ENCODE measurements around the gene FRMPD4.

FRMPD4 gene

DNA sequence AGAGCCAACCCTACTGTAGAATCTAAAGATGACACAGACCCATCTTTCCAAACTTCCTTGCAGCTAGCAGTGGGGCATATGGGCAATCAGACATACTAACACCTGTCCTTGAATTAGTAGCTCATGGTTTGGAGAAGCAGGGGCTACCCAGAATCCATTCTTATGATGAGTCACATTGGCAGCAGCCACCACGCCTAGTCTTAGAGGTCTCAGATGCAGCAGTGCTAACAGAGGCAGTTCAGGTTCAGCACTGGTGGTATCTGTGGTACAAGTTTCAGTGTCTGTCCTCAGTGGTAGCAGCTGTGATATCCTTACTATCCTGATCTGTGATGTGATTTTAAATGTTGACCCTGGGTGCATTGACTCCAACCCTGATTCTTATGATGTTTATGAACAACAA is 68.1 kb downstream of the FRMPD4 start:
- Histone ChIP-seq H3K27ac (no peak overlapping the region), H3K4me3 (no peak overlapping the region)

DNA sequence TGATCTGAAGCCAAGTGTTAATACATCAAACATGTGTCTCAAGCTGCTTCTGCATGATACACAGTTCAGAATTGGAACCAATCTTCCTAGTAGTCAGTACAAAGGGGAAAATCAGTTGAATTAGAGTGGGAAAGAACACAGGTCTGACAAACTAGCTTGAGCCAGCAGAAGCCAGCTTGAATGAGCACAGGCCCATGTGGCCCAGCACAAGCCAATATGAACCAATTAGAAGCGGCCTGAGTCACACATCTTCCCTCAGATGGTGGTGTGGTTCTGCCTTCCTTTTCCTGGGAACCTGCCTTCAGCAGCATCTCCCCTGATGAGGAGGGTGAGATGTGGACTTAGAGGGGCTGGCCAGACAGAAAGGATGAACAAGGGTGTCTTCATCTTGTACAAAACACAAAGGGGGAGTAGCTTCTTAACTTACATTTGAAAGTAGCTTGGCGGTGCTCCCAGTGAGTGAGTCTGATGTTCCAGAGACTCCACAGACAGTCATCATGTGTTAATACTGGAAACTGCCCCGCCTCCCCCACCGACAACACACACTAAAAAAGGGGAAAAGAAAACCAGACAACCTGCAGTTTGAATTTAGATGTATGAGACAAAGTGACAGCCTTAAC is 72.0 kb downstream of the FRMPD4 start:
- H3K4me3 ChIP-seq = no peak overlapping the region
- H3K27ac ChIP-seq = no peak overlapping the region

DNA sequence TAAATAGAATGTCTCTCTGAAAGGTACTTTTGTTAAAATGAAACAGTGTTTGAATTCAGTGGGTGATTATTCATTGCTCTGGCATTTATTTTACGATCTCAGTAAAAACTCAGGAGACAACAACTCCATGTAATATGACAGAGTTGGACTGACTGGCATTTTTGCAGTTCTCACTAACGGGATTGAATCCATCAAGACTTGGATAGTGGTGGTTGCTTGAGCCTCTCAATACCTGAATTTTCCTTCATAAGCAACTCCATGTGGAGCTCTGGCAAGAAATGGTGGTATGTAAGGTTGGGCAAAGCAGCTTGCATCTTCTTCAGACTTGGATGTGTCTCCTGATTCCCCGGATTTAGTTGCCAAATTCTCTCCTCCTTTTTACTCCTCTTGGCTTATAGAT is 72.7 kb downstream of the FRMPD4 start:
- no peak overlapping the region for H3K4me3 ChIP-seq
- no peak overlapping the region for H3K27ac ChIP-seq

- Histone ChIP-seq H3K4me3 (no peak overlapping the region), H3K27ac (no peak overlapping the region)
Measured at GRCh38 chrX:12223650-12224049, 85.4 kb downstream of the FRMPD4 start.

DNA sequence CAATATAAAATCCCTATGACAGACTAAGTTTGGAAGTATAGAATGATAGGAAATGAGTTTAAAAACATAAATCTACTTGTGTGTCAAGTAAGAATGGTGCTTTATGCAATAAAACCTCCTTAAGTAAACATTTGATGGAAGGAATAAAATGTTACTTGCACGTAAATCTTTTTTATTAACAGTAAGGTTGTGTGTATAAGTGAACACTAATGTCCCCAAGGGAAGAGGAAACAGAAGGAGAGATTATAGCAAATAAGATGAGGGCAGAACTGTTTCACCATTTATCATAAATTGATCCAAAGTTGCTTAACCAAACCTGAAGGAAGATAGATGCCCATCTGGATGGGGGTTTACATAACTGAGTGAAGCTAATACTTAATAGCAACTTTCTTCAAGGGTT is 86.8 kb downstream of the FRMPD4 start:
- no peak overlapping the region for H3K4me3 ChIP-seq
- H3K27ac ChIP-seq = no peak overlapping the region

GRCh38 chrX:12227412-12228041 is 89.3 kb downstream of the FRMPD4 start:
- Histone ChIP-seq H3K4me3 (no peak overlapping the region), H3K27ac (no peak overlapping the region)

- H3K4me3 ChIP-seq = no peak overlapping the region
- no peak overlapping the region for H3K27ac ChIP-seq
Measured at GRCh38 chrX:12228862-12229261, 90.6 kb downstream of the FRMPD4 start.

DNA sequence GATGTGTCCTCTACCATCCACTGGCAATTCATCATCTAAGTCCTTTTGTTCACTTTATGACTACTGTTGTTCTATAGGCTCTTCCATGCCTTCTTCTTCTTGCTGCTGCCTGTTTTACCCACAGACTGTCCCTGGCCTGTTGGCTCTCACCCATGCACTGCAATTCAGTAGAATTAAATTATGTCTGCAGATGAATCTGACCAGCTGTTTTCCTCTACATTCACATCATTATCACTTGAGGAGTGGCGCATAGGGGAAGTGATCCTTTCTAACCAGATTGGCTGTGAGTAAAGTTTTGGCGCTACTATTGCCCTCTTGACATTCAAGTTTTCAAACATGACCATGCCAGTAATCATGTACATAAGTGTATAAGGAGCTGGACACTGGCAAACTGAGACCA is 91.7 kb downstream of the FRMPD4 start:
- H3K27ac ChIP-seq = no peak overlapping the region

DNA sequence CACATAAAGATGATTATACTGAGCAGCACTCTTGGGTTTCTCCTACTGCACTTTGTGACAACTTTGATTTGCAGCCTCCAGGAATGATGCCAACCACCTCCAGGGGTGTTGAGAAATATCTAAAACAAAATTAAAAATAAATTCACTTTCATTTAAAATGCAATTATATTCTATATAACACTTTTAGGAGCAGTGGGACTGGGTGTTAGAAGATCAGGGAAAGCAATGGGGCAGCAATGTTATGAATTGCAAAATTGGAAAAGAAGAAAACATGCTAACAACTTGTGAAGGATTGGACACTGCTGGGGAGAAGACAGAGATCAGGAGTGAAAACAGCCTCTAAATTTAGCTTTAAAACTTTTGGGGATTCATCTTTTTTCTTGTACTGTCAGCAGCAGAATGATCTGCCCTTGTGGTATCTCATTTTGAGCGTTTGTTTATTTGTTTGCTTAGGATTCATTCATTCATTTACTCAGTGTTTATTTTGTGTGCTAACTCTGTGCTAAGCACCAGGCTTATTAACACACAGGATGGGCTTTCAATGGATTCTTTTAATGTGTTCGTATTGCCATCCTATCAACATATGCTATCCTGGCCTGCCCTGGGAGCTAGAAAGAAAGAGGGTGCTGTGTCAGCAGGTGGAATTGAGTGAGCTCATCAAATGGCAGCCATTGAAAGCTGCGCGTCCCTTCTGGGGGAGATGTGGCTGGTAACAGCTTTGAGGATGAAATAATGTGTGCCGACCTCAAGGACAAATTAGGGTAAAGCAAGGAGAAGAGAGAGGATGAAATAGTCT is 96.5 kb downstream of the FRMPD4 start:
- H3K27ac ChIP-seq = no peak overlapping the region
- no peak overlapping the region for H3K4me3 ChIP-seq

More for the DNA sequence above, 91.7 kb downstream of the FRMPD4 start:
- H3K4me3 ChIP-seq = no peak overlapping the region

DNA sequence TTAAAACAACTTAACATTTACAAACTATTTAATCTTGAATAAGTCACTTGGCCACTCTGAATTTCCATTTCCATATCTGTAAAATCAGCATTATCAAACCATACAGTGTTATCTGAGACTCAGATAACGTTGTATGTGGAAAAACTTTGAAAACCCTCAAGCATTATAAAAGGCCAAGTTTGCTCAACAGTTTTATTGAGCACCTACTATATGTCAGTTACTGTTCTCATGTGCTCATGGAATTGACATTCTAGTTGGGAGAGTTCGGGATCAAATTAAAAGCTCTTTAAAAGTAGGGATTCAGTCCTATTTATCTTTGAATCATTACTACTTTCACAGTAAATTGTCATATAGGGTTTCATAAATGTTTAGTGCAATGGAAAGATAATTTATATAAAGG is 97.9 kb downstream of the FRMPD4 start:
- H3K27ac ChIP-seq = no peak overlapping the region
- no peak overlapping the region for H3K4me3 ChIP-seq

DNA sequence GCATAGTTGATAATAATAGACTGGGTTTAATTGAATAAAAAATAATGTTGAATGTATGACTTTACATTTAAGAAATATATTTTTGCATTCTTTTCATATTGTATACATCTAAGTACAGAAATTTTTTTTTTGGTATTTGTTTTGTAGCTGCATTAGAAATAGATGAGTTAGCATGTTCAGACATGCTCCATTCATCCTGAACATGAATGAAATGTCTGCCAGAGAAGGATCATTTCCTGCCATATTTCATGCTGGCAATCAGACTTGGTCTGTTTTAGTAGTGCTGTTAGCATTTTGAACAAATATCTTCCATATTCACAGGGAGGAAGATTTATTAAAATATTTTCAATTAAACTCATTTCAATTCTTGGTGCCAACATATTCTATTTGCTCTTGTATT is 98.9 kb downstream of the FRMPD4 start:
- no peak overlapping the region for H3K27ac ChIP-seq
- no peak overlapping the region for H3K4me3 ChIP-seq

DNA sequence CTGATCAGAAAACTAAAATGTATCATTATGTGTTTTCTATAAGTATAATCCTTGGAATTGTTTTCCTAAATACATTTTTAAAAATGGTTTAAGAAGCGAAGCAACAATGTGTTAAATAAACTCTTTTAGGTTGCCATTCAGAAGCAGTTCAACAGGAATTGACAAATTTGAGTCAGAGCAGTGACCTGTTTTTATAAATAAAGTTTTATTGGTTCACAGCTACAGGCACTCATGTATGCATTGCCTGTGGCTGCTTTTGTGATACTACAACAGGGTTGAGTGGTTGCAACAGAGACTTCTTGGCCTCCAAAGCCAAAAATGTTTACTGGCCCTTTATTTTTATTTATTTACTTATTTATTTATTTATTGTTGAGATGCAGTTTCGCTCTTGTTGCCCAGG is 99.5 kb downstream of the FRMPD4 start:
- no peak overlapping the region for H3K27ac ChIP-seq
- H3K4me3 ChIP-seq = no peak overlapping the region

- Histone ChIP-seq H3K27ac (no peak overlapping the region), H3K4me3 (no peak overlapping the region)
Measured at GRCh38 chrX:12239356-12240082, 101.2 kb downstream of the FRMPD4 start.

DNA sequence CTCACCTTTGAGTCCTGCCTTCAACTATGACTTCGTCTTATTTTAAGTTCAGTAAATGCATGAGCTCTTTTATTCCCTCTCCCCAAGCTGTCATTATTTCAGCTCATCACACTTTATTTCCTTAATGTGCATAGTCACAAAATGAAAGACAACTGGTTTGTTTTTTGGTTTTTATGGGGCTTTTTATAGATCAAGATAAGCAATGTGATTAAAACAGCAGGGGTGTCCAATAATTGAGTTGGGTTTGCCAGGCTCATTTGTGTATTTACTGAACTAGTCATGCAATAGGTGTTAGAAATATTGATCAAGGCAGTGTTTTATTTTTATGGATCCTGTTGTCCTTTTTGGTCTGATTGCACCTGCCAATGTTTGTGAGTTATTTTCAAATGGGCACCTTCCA is 102.2 kb downstream of the FRMPD4 start:
- Histone ChIP-seq H3K4me3 (no peak overlapping the region), H3K27ac (no peak overlapping the region)

GRCh38 chrX:12241026-12241425 is 102.8 kb downstream of the FRMPD4 start:
- no peak overlapping the region for H3K4me3 ChIP-seq
- no peak overlapping the region for H3K27ac ChIP-seq

DNA sequence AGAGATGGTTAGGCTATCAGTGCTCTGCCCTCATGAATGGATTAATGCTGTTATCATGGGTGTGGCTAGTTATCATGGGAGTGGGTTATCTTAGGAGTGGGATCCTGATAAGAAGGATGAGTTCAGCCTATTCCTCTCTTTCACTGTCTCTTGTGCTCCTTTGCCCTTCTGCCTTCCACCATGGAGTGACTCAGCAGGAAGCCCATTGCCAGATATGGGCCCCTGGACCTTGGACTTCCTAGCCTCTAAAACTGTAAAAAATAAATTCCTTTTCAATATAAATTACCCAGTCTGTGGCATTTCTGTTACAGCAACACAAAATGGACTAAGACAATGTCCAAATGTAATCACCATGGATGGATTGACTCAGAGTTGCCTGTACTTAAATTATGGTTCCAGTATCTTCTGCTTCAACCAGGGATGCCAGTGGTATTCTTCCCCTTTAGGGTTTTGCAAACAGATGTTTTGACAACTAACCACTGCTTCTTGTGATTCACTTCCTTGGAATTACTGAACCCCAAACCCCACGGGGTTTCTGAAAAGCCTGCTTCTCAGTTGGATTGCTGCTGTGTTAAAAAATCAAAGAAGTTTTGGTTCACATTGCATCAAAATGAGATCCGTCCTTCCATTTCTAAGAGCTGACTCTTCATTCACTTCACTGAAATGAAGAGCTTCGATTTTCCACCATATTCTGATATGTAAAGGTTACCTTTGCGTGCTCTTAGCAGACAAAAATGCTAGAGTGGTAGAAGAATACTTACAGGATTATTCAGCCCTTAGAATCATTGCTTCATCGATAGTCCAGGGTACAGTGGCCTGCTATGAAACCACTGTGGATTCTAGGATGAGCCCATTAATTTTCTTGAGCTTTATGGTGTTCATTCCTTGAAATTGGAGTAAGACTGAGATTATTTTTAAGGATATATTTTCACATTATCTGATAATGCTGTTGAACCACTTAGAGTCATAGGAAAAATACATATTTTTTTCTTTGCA is 107.7 kb downstream of the FRMPD4 start:
- no peak overlapping the region for H3K4me3 ChIP-seq

DNA sequence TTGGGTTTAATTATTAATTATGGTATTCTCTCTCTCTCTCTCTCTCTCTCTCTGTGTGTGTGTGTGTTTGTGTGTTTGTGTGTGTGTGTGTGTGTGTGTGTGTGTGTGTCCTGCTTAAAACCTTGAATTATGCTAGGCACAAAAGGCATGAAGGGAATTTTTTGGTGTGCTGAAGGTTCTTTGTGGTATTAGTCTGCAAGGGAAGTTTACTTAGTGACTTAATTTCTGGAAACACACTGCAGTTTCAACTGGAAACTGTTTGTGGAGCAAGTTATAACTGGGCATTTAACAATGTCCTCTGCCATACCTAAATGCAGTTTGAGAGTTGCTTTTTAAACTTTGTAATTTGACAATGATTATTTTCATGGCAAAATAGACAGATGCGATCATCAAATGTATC is 111.7 kb downstream of the FRMPD4 start:
- H3K4me3 ChIP-seq = no peak overlapping the region
- H3K27ac ChIP-seq = no peak overlapping the region

More for the DNA sequence above, 107.7 kb downstream of the FRMPD4 start:
- H3K27ac ChIP-seq = no peak overlapping the region

- H3K27ac ChIP-seq = no peak overlapping the region
- H3K4me3 ChIP-seq = no peak overlapping the region
Measured at GRCh38 chrX:12263211-12263610, 124.9 kb downstream of the FRMPD4 start.

GRCh38 chrX:12269484-12269883 is 131.2 kb downstream of the FRMPD4 start:
- no peak overlapping the region for H3K4me3 ChIP-seq
- no peak overlapping the region for H3K27ac ChIP-seq

Measured in skin epidermis (tissue), 12 donors.